HCT116 (cell line): ENCODE data around the gene EFCAB8. TPM values are rescaled to one million over a fixed set of nuclear protein-coding genes. Genes with fewer than 3 reads are reported as not detected.

Source experiments
- ATAC-seq: fragments of 200-7000 bp; cut with Tn5 transposase; 2 replicates; pipeline ENCODE4 v1.9.1; 2020; ENCODE audit warnings: mild to moderate bottlenecking, moderate library complexity
- BruUV-seq: library from RNA; stranded (reverse); fragments of 400-500 nt; replicated peaks from 2 replicates; lab custom pipeline; 2021; lab: Mats Ljungman, UMichigan
- CTCF ChIA-PET: fragments of 300-600 bp; sonication (Branson Sonifier 250); formaldehyde crosslinking; loops from one replicate; lab custom pipeline; 2021; ENCODE audit warnings: antibody characterized with exemption; lab: Charles Lee
- POLR2A ChIA-PET: fragments of 300-600, 350-600 bp; sonication (Branson Sonifier 250); formaldehyde crosslinking; loops from one replicate; lab custom pipeline; 2021; ENCODE audit warnings: antibody characterized with exemption; lab: Charles Lee
- RAD21 ChIA-PET, 2 experiments: fragments of 300-600 bp; sonication (Branson Sonifier 250); formaldehyde crosslinking; loops; one replicate each; lab custom pipeline; 2023; ENCODE audit warnings: low total read pairs in 2 of 2; ENCODE audit not compliant: uncharacterized antibody in 2 of 2, unreplicated experiment in 2 of 2, low non-redundant PET in 1 of 2; lab: Charles Lee
- DNase-seq: peaks from one replicate; pipeline ENCODE4 v3.0.0-alpha.2; 2010; ENCODE audit warnings: low read depth, low spot score
- H2AFZ ChIP-seq: fragments of 200-600 bp; shearing (Covaris generic), sonication (generic); 2 replicates; pipeline ENCODE4 v1.6.1; 2017; ENCODE audit warnings: low read depth, mixed run types, mixed read lengths, antibody characterized with exemption, low read length; ENCODE audit not compliant: poor library complexity, severe bottlenecking
- H3K27ac ChIP-seq: 2 replicates; pipeline ENCODE4 v1.5.1; 2012; ENCODE audit warnings: low read depth, low read length
- H3K27me3 ChIP-seq: fragments of 200-600 bp; sonication (generic); 2 replicates; pipeline ENCODE4 v1.6.1; 2016; ENCODE audit warnings: mixed run types, low read length, mixed read lengths; ENCODE audit not compliant: insufficient read depth
- H3K36me3 ChIP-seq, 2 experiments: fragments of 200-500 bp in 1 of 2; fragments of 200-600 bp in 1 of 2; sonication (Bioruptor generic) in 1 of 2; sonication (generic) in 1 of 2; 2 replicates each; pipeline versions ENCODE4 v1.5.1 to v1.6.1; 2014 to 2016; ENCODE audit warnings: low read length in 2 of 2, inconsistent platforms in 1 of 2, mixed read lengths in 1 of 2, mixed run types in 1 of 2; ENCODE audit not compliant: insufficient read depth in 2 of 2, control insufficient read depth in 1 of 2
- H3K4me1 ChIP-seq, 2 experiments: fragments of 200-600 bp in 1 of 2; sonication (generic) in 1 of 2; 2 replicates each; pipeline versions ENCODE4 v1.5.1 to v1.6.1; 2012 to 2017; ENCODE audit warnings: low read length in 2 of 2, inconsistent platforms in 1 of 2, mild to moderate bottlenecking in 1 of 2, mixed read lengths in 1 of 2, mixed run types in 1 of 2, moderate library complexity in 1 of 2; ENCODE audit not compliant: insufficient read depth in 2 of 2, control insufficient read depth in 1 of 2
- H3K4me2 ChIP-seq: fragments of 200-600 bp; sonication (generic); 2 replicates; pipeline ENCODE4 v1.6.1; 2017; ENCODE audit warnings: mixed run types, low read length, mixed read lengths
- H3K4me3 ChIP-seq, 2 experiments: fragments of 200-600 bp in 1 of 2; sonication (generic) in 1 of 2; replicated peaks in 1 of 2; 2 replicates each; pipeline ENCODE4 v1.5.1; 2011 to 2016; ENCODE audit warnings: low read length in 2 of 2, control low read depth in 1 of 2, low read depth in 1 of 2, mild to moderate bottlenecking in 1 of 2, mixed read lengths in 1 of 2, mixed run types in 1 of 2
- H3K79me2 ChIP-seq: fragments of 200-600 bp; sonication (generic); 2 replicates; pipeline ENCODE4 v1.6.1; 2017; ENCODE audit warnings: mild to moderate bottlenecking, mixed run types, low read length, moderate library complexity, mixed read lengths; ENCODE audit not compliant: insufficient read depth
- H3K9ac ChIP-seq: fragments of 200-600 bp; sonication (generic); 2 replicates; pipeline ENCODE4 v1.6.1; 2016; ENCODE audit warnings: low read length, mixed read lengths
- H3K9me2 ChIP-seq: fragments of 200-600 bp; sonication (generic), shearing (Covaris generic); 2 replicates; pipeline ENCODE4 v1.6.1; 2017; ENCODE audit warnings: mixed run types, mild to moderate bottlenecking, moderate library complexity; ENCODE audit not compliant: insufficient read depth
- H3K9me3 ChIP-seq, 2 experiments: fragments of 200-500 bp in 1 of 2; fragments of 200-600 bp in 1 of 2; sonication (Bioruptor generic) in 1 of 2; sonication (generic) in 1 of 2; 2 replicates each; pipeline ENCODE4 v1.6.1; 2014 to 2017; ENCODE audit warnings: low read length in 2 of 2, mixed read lengths in 2 of 2, inconsistent platforms in 1 of 2, low read depth in 1 of 2, mild to moderate bottlenecking in 1 of 2, mixed run types in 1 of 2, moderate library complexity in 1 of 2; ENCODE audit not compliant: control insufficient read depth in 1 of 2, insufficient read depth in 1 of 2
- H4K20me1 ChIP-seq: fragments of 200-600 bp; sonication (generic), shearing (Covaris generic); 2 replicates; pipeline ENCODE4 v1.6.1; 2017; ENCODE audit warnings: mixed run types, mild to moderate bottlenecking, moderate library complexity; ENCODE audit not compliant: insufficient read depth
- ATF3 ChIP-seq: IDR thresholded peaks from 2 replicates; pipeline ENCODE4 v1.6.1; 2012
- CBX3 ChIP-seq: IDR thresholded peaks from 2 replicates; pipeline ENCODE4 v1.6.1; 2012; ENCODE audit warnings: low read depth
- CEBPB ChIP-seq: IDR thresholded peaks from 2 replicates; pipeline ENCODE4 v1.6.1; 2012; ENCODE audit warnings: low read depth
- CTCF ChIP-seq, 3 experiments: fragments of 200-600 bp in 1 of 3; sonication (generic) in 1 of 3; IDR thresholded peaks in 2 of 3; conservative IDR thresholded peaks in 1 of 3; 2 replicates each; pipeline ENCODE4 v1.5.1; 2012 to 2017; ENCODE audit warnings: low read depth in 2 of 3, low read length in 2 of 3, antibody characterized with exemption in 1 of 3, borderline replicate concordance in 1 of 3, control low read depth in 1 of 3, mild to moderate bottlenecking in 1 of 3, mixed read lengths in 1 of 3, mixed run types in 1 of 3, moderate library complexity in 1 of 3; ENCODE audit not compliant: insufficient read depth in 1 of 3
- ELF1 ChIP-seq: IDR thresholded peaks from 2 replicates; pipeline ENCODE4 v1.6.1; 2012; ENCODE audit warnings: low read depth, borderline replicate concordance
- EZH2 ChIP-seq: fragments of 200-600 bp; sonication (generic); IDR thresholded peaks from 2 replicates; pipeline ENCODE4 v1.6.1; 2017; ENCODE audit warnings: antibody characterized with exemption, mixed run types
- EZH2phosphoT487 ChIP-seq: fragments of 200-600 bp; IDR thresholded peaks from 2 replicates; pipeline ENCODE4 v1.6.1; 2018; ENCODE audit warnings: antibody characterized with exemption, borderline replicate concordance
- FOSL1 ChIP-seq: IDR thresholded peaks from 2 replicates; pipeline ENCODE4 v1.6.1; 2012; ENCODE audit warnings: low read depth
- JUND ChIP-seq: IDR thresholded peaks from 2 replicates; pipeline ENCODE4 v1.6.1; 2012
- MAX ChIP-seq: IDR thresholded peaks from 2 replicates; pipeline ENCODE4 v1.6.1; 2012
- POLR2A ChIP-seq: IDR thresholded peaks from 2 replicates; pipeline ENCODE4 v1.7.0; 2011; ENCODE audit warnings: borderline replicate concordance; ENCODE audit not compliant: insufficient read depth, insufficient read length; ENCODE audit errors: extremely low read depth
- RAD21 ChIP-seq: IDR thresholded peaks from 2 replicates; pipeline ENCODE4 v1.6.1; 2012; ENCODE audit warnings: low read depth, mild to moderate bottlenecking
- REST ChIP-seq: IDR thresholded peaks from 2 replicates; pipeline ENCODE4 v1.6.1; 2012; ENCODE audit warnings: low read depth
- SIN3A ChIP-seq: IDR thresholded peaks from 2 replicates; pipeline ENCODE4 v1.6.1; 2012; ENCODE audit warnings: low read depth
- SP1 ChIP-seq: IDR thresholded peaks from 2 replicates; pipeline ENCODE4 v1.6.1; 2012; ENCODE audit warnings: low read depth
- SRF ChIP-seq: IDR thresholded peaks from 2 replicates; pipeline ENCODE4 v1.6.1; 2012; ENCODE audit warnings: low read depth
- YY1 ChIP-seq: IDR thresholded peaks from 2 replicates; pipeline ENCODE4 v1.6.1; 2011; ENCODE audit warnings: low read length, low read depth, moderate library complexity, mild to moderate bottlenecking; ENCODE audit not compliant: insufficient replicate concordance; ENCODE audit errors: extremely low read depth
- ZBTB33 ChIP-seq: IDR thresholded peaks from 2 replicates; pipeline ENCODE4 v1.6.1; 2011; ENCODE audit warnings: mild to moderate bottlenecking, low read length, moderate library complexity; ENCODE audit not compliant: insufficient replicate concordance; ENCODE audit errors: extremely low read depth
- ZNF274 ChIP-seq: fragments of 200-500 bp; sonication (Bioruptor generic); IDR thresholded peaks from 2 replicates; pipeline ENCODE4 v1.6.1; 2014; ENCODE audit warnings: mild to moderate bottlenecking, low read depth, low read length, inconsistent platforms
- intact Hi-C: fragments of 100-400 bp; cut with micrococcal nuclease; formaldehyde crosslinking; loops from 2 replicates; pipeline ENCODE4 v1.10.0; 2022
- total RNA-seq: library from RNA; stranded (reverse); gene quantifications from one replicate; pipeline ENCODE4 v1.2.1, GENCODE V29; 2021; ENCODE audit not compliant: unreplicated experiment

EFCAB8 gene
- total RNA-seq, 1 experiment from 2014 or later: 0.42 TPM

- Histone ChIP-seq H3K4me2 (no peak overlapping the region), H3K27me3 (no peaks in the 10 kb centered on the region), H3K36me3 (no peaks in the 10 kb centered on the region), H3K4me1 (no peaks in the 10 kb centered on the region), H3K9me2 (no peaks in the 10 kb centered on the region), H3K9ac (no peak overlapping the region), H3K79me2 (no peaks in the 10 kb centered on the region), H3K27ac (no peak overlapping the region), H3K4me3 (no peak overlapping the region), H3K9me3 (no peaks in the 10 kb centered on the region), H4K20me1 (no peaks in the 10 kb centered on the region), H2AFZ (no peak overlapping the region)
- ATAC-seq (no peak), DNase-seq (no peak)
- intact Hi-C loops: no loop called here
- RAD21 ChIA-PET: no interaction called here
- BruUV-seq: no TSS peak
- TF ChIP-seq EZH2phosphoT487: no peak
- TF ChIP-seq YY1: no peak
- no peak for TF ChIP-seq SRF
- TF ChIP-seq EZH2: no peak
- TF ChIP-seq CTCF (IDR thresholded peaks at IDR 0.05 in 2 of 3, conservative IDR thresholded peaks at IDR 0.05 in 1 of 3; ENCODE audit: borderline replicate concordance in 1 of 3, insufficient read depth in 1 of 3, low read depth in 2 of 3, low read length in 2 of 3): no peak
- TF ChIP-seq SIN3A: no peak
- no peak for TF ChIP-seq ELF1
- TF ChIP-seq ZBTB33: no peak
- no peak for TF ChIP-seq REST
- no peak for TF ChIP-seq CBX3
- TF ChIP-seq ATF3: no peak
- TF ChIP-seq FOSL1: no peak
- no peak for TF ChIP-seq POLR2A
- no peak for TF ChIP-seq MAX
- TF ChIP-seq CEBPB: no peak
- TF ChIP-seq RAD21: no peak
- no peak for TF ChIP-seq SP1
- no peak for TF ChIP-seq ZNF274
- no peak for TF ChIP-seq JUND
- CTCF ChIA-PET: no interaction called here
- POLR2A ChIA-PET: no interaction called here
Measured at GRCh38 chr20:32870985-32871384, 12.3 kb downstream of the EFCAB8 start.
